ENCODE data around the gene SV2B.

- TF ChIP-seq CTCF (IDR thresholded peaks at IDR 0.05) (no peak), ZFX (IDR thresholded peaks at IDR 0.05; ENCODE audit: borderline replicate concordance) (no peak)
Measured at GRCh38 chr15:91141097-91141496, 41.0 kb downstream of the SV2B start.

All from 22Rv1 (cell line).